ENCODE results near the gene FHDC1.

Gene FHDC1

DNA sequence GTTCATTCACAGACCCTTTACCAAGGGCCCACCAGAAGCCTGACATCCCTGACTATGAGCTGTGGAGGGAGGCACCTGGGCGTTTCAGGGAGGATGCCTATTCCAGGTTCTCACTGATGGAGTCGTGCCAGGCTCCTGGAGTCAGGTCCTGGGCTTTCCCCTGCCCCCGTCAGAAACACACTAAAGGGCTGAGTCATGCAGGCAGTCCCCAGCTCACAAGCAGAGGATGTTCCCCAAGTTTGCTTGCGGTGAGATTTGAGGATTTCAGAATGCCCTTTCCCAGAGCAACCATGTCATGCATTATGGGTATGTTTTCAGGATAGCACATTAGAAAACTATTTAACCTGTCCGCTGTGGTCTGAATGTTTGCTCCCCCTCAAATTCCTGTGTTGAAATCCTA lies 45.2 kb downstream of the FHDC1 start:
- DNase-seq (ENCODE audit: low read depth), result peak; percentile 70

GRCh38 chr4:152981842-152982241 lies 45.7 kb downstream of the FHDC1 start:
- DNase-seq (ENCODE audit: low read depth), result no peak

DNA sequence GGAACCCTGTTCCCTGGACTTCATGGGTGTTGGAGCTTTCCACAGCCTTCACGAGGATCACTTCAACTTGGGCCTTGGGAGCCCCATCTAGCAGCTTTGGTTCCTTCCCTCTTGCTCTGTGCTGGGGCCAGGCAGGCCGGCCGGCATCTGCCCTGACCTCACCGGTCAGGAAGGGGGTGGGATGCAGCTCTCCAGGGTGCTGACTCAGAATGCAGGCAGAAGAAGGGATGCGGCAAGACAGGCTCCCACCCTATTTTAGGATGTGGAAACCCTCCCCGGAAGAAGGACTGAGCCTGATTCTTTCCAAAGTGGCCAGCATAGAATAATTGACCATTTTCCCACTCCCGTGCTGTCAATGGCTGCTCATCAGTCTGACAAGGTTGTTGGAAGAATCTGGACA lies 47.1 kb downstream of the FHDC1 start:
- DNase-seq (ENCODE audit: low read depth), result no peak

- peak; percentile 68 for DNase-seq (ENCODE audit: low read depth)
Measured at GRCh38 chr4:152983774-152984411, 47.8 kb downstream of the FHDC1 start.

DNA sequence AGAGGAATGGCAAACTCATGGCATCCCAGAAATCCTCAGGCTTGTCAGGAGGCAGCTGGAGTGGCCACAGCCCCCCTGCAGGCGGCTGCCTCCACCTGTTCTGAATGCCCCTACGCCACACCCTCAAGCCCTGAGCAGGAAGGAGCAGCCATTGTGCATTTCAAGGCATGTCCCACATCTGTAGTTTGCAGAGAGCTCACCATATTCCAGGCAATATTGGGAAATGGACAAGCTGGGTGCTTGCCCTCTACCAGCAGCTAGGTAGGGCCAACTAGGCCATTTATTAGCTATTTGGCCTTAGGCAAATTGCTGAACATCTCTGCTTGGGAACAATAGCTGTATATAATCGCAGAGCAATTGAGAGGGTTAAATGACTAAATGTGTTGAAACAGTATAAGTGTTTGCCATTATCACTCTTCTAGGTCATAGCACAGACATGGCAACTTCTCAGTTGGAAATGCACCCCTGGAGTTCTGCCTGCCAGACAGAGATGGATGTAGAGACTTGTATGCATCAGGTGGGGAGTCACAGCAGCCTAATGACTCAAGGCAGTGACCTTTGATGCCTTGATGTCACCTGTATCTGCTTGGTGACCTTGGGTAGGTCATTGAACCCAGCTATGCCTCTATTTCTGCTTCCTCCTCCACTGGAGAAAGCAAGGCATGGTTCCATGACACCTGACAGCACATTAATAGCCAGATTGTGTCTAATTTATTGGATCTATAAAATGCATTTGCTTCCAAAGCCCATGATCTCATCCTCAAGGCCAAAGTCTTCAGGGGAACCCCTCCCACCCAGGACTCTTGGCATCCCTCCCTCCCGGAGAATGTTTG lies 52.8 kb downstream of the FHDC1 start:
- no peak for DNase-seq (ENCODE audit: low read depth)

DNA sequence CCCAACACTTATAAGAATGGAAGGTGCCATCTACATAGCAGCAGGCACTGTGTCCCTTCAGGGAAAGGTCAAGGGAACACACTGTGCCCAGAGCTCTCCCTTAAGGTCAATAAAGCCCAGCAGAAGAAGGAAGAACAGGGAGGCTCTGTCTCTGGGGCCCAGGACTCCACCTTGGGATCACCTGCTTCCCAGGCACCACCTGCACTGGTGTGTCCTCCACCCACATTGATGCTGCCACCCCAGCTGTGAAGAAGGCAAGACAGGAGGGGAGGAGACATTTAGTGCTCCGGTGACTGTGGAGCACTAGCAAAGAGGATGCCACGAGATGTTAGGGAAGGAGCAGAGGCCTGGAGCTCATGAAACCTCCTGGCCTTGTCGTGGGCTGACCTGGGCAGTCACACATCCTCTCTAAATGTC lies 53.4 kb downstream of the FHDC1 start:
- no peak for DNase-seq (ENCODE audit: low read depth)

DNA sequence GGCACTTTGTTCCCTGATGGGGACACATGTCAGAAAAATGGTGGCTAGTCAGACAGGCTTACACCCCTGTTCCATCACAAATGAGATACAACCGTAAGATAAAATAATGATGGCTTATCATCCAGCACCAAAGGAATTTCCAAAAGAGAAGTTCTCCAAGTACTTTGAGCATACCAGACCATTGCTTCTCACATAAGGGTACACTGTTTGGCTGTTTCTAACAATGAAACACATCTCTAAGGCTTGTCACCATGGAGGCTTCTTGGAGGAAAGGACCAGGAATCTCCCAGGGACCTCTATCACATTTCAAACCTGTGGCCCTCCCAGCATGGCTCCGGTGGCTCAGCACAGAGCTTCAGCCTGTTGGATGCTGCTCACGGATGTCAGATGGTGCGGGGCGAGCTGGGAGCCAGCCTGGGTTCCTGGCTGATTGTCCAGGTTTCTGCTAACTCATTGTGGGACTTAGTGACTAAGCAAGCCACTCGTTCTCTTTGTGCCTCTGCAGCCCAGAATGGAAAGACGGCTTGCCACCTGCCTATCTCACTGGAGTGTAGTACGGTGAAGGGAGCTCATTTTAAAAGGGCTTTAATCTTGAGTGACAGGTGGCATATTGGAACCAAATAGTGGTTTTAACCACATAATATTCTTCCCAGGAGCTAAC lies 54.5 kb downstream of the FHDC1 start:
- no peak for DNase-seq (ENCODE audit: low read depth)

DNA sequence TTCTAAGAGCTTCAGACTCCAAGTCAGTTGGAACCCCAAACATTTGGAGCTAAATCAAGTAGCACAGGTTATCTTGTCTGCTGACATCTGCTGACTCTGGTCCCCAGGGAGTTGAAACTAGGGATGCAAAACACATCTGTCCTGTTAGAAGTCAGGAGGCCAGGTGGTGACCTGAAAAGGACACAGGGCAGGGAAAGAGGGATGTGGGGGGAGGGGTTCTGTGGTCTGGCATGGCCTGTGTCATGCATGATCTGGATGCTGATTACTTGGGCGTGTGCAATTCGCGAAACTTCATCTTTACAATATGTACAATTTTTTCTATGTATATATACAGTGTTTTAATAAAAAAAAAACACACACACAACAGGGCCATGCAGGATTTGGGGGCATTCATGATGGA lies 55.3 kb downstream of the FHDC1 start:
- no peak for DNase-seq (ENCODE audit: low read depth)

- no peak for DNase-seq (ENCODE audit: low read depth)
Measured at GRCh38 chr4:152992027-152992426, 55.9 kb downstream of the FHDC1 start.

GRCh38 chr4:152992466-152992865 lies 56.3 kb downstream of the FHDC1 start:
- no peak for DNase-seq (ENCODE audit: low read depth)

DNA sequence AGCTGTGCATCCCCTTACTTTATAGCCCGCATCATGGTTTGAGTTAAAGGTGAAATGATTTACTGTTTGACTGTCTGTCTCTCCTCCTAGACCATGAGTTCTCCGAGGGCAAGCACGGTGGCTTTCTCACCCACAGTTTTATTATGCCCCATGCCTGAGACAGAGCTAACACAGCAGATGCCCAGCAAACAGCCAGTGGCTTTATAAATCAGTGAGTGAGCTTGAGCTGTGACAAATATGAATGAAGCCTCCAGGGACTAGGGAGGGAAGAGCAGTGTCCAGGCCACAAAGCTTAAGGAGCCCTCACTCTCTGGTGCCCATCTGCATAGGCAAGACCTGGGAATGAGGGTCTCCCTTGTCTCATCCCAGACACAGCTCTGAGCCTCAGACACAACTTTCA lies 57.9 kb downstream of the FHDC1 start:
- DNase-seq (ENCODE audit: low read depth), result no peak

GRCh38 chr4:152996111-152996571 lies 60.0 kb downstream of the FHDC1 start:
- no peak for DNase-seq (ENCODE audit: low read depth)

GRCh38 chr4:152996672-152997071 lies 60.5 kb downstream of the FHDC1 start:
- DNase-seq (ENCODE audit: low read depth), result no peak

GRCh38 chr4:152997288-152997687 lies 61.2 kb downstream of the FHDC1 start:
- no peak for DNase-seq (ENCODE audit: low read depth)

GRCh38 chr4:152997771-152998487 lies 61.8 kb downstream of the FHDC1 start:
- DNase-seq (ENCODE audit: low read depth), result no peak

- DNase-seq (ENCODE audit: low read depth), result no peak
Measured at GRCh38 chr4:152998861-152999260, 62.7 kb downstream of the FHDC1 start.

DNA sequence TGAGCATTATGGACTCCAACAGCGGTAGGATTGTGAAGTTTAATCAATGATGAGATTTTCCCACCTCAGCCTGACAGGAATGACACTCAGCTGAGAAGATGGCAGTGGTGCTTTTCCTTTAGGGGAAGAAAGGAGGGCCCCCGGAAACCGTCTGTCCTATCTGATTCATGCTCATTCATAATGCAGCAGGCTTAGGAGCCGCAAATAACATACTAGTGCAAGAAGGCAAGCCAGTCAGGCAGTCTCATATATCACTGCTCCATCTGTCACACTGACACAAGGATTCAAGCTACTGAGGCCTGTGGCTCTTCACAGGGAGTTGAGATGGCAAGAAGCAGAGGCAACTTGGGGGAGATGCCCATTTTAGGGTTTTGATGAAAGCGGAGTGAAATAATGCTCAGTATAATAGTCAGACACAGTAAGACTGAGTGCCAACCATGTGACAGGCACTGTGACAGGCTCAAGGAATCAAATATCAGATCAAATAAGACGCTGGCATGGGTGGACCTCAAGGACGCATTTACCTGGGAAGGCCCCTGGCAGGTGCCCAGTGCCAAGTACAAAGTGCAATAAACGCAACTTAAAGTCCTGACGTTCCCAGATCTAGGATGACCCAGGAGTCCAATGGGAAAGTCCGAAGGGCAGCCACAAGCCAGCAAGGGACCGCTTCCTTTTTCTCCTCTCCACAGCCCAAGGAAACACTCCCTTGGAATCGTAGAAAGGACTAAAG lies 63.4 kb downstream of the FHDC1 start:
- DNase-seq (ENCODE audit: low read depth), result no peak

- no peak for DNase-seq (ENCODE audit: low read depth)
Measured at GRCh38 chr4:153000076-153000420, 63.9 kb downstream of the FHDC1 start.

DNA sequence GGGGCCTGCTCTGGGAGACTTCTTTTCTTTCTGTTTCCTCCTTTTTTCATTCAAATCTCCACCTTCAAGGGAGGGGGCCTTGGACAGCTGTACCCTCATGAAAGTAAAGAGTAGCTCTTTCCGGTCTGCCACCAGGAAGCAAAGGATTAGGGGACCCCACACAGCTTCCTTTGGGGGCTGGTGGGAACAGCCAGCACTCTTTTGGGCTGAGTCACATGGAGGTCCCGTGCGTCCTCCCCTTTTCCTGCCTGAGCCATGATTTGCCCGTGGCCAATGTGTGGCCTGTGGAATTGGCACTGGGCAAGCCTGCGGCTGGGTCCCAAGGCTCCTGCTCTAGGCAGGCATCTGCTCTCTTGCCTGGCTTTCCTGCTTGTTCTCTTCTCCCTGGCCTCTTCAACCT lies 65.5 kb downstream of the FHDC1 start:
- no peak for DNase-seq (ENCODE audit: low read depth)

DNA sequence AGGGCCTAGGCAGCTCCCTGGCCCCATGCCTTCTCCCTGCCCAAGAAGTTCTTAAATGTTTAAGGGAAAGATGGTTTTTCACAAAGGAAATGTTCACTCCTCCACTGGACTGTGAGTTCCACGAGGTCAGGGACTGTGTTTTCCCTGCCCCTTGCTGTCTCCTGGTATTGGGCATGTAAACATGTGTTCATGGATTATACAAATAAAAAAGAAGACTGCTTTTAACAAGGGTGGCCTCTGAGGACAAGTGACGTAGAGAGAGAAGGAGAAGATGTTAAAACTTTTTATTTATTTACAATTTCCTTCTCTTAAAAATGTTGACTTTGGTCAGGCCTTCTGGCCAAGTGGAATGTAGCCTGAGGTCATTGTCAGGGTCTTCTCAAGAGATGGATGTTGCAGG lies 66.0 kb downstream of the FHDC1 start:
- DNase-seq (ENCODE audit: low read depth), result no peak

- no peak for DNase-seq (ENCODE audit: low read depth)
Measured at GRCh38 chr4:153004081-153004850, 68.1 kb downstream of the FHDC1 start.
